ENCODE measurements around the gene LRP1B.

- TF ChIP-seq CTCF (IDR thresholded peaks at IDR 0.05; ENCODE audit: borderline replicate concordance, extremely low read depth, low read length, poor library complexity, severe bottlenecking) (no peak), EZH2 (IDR thresholded peaks at IDR 0.05; ENCODE audit: borderline replicate concordance, low read depth, low read length, severe bottlenecking) (no peak)
These were observed 1144.4 kb downstream of the LRP1B start for GRCh38 chr2:140986456-140986855.

Measured in DND-41 (cell line).